ENCODE measurements around the gene RSPO1.
A peak's percentile ranks its signal among the peaks of the same experiment; 100 is the strongest.

Gene RSPO1

DNA sequence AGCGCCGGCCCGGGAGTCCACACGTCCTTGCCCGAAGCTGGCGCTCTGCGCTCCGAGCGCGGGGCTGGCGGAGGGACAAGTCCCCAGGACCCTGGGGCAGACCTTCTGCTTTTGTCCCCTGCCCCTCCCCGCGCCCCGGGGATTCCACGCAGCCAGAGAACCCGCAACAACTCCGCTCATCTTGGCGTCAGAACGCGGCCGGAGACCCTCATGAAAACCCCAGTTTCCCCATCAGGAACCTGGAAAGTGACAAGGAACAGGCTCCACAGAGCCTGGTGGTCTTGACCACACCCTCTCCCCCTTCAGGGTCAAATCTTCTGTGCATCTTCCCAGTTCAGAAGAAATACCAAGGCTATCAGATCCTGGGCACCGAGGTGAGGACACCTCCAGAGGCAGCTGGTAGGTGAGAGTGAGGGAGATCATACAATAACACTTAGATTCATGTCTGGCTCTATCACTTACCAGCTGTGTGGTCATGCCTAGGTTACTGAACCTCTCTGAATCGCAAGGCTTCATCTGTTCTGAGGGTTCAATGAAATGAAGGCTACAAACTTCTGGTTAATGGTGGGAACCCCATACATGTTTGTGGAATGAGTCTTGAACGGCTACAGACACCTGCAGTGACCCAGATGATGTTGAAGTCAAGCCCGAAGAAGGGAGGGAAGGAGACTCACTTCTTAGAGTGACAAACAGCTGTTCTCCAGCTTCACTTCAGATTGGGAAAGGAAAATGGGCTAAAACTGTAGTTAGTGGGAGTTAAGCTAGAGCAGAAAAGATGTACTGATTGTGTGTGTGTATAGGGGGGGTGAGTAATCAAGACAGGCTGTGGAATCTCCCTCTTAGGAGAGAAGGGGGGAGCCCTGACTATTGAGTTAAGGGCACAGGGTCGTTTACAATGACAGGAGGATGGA is 555 bp upstream of the RSPO1 start:
- H3K27ac ChIP-seq (ENCODE audit: low read length) = no peak overlapping the region
- DNase-seq (ENCODE audit: low read depth, low spot score) = no peak
- peak overlapping the region; percentile 44; the same call in 1 of the 2 replicates for H3K4me3 ChIP-seq (ENCODE audit: low read length)
- H3K27me3 ChIP-seq (ENCODE audit: control insufficient read depth, insufficient read depth, low read length) = peaks cover 66% of the 10 kb centered on the region
- H3K36me3 ChIP-seq (ENCODE audit: control insufficient read depth, insufficient read depth, low read length) = no peaks in the 10 kb centered on the region
- H3K9me3 ChIP-seq (ENCODE audit: control insufficient read depth, insufficient read depth, low read length) = no peaks in the 10 kb centered on the region
- no CpG with 5 or more reads among the region's 26 CpGs for WGBS (ENCODE audit: insufficient coverage, insufficient read length)
- H3K4me1 ChIP-seq (ENCODE audit: control insufficient read depth, insufficient read depth, low read length) = no peaks in the 10 kb centered on the region

DNA sequence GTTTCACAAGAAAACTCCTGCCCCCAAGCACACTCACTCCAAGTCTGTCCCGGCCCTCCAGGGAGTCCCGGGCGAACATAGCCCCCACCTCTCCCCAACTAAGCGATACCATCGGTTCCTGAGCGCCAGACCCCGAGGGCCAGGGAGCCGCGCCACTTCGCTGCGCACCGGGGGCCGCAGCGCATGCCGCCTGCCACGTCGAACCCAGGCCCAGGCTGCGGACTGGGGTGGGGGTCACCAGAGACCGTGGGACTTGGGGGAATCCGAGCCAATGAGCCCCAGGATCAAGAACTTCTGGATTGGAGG is 801 bp downstream of the RSPO1 start:
- Histone ChIP-seq H3K4me1 (ENCODE audit: control insufficient read depth, insufficient read depth, low read length) (no peaks in the 10 kb centered on the region), H3K27ac (ENCODE audit: low read length) (no peak overlapping the region), H3K36me3 (ENCODE audit: control insufficient read depth, insufficient read depth, low read length) (no peaks in the 10 kb centered on the region), H3K4me3 (ENCODE audit: low read length) (peak overlapping the region; percentile 16; the same call in 1 of the 2 replicates), H3K27me3 (ENCODE audit: control insufficient read depth, insufficient read depth, low read length) (peaks cover 76% of the 10 kb centered on the region), H3K9me3 (ENCODE audit: control insufficient read depth, insufficient read depth, low read length) (no peaks in the 10 kb centered on the region)
- WGBS (ENCODE audit: insufficient coverage, insufficient read length) = no CpG with 5 or more reads among the region's 20 CpGs
- no peak for DNase-seq (ENCODE audit: low read depth, low spot score)

DNA sequence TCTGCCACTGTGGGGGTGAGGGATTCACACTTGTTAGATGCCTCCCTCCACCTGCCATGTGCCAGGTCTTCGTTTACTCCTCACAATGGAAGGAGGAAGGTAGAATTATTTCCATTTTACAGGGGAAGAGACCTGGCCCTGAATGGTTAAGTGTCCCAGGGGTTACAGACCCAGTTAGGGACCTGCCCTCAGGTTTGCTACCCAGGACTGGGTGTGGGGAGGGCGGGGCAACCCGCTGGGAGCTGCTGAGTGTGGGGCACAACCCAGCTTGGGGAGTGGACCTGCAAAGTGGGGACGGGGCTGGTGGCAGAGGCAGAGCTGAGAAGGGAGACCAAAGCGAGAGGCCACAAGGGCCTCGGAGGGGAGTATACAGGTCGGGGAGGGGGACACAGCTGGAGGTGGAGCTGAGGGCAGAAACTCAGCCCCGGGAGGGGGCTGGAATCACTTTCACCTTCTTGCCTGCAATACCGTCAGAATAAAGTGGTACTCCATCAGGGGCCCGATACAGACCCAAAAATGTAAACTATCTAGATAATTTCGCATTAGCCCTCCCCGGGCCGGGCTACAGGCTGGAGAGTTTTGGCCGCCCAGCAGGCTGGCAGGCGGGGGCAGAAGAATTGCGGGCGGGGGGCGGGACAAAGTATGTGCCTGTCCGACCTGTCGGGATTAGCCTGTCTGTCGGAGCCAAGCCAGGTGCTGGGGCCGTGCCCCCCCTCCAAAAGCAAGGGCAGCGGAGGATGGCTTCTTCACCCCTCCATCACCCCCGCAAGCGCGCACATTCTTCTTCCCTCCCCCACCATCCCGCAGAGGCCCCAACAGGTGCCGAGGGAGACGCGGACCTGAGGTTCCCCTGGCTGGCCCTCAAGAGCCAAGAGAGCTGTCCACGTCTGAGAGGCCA is 1.4 kb downstream of the RSPO1 start:
- no peaks in the 10 kb centered on the region for H3K36me3 ChIP-seq (ENCODE audit: control insufficient read depth, insufficient read depth, low read length)
- no peak for DNase-seq (ENCODE audit: low read depth, low spot score)
- no peaks in the 10 kb centered on the region for H3K4me1 ChIP-seq (ENCODE audit: control insufficient read depth, insufficient read depth, low read length)
- H3K27ac ChIP-seq (ENCODE audit: low read length) = no peak overlapping the region
- peaks cover 76% of the 10 kb centered on the region for H3K27me3 ChIP-seq (ENCODE audit: control insufficient read depth, insufficient read depth, low read length)
- H3K4me3 ChIP-seq (ENCODE audit: low read length) = no peak overlapping the region
- no peaks in the 10 kb centered on the region for H3K9me3 ChIP-seq (ENCODE audit: control insufficient read depth, insufficient read depth, low read length)
- no CpG with 5 or more reads among the region's 31 CpGs for WGBS (ENCODE audit: insufficient coverage, insufficient read length)

DNA sequence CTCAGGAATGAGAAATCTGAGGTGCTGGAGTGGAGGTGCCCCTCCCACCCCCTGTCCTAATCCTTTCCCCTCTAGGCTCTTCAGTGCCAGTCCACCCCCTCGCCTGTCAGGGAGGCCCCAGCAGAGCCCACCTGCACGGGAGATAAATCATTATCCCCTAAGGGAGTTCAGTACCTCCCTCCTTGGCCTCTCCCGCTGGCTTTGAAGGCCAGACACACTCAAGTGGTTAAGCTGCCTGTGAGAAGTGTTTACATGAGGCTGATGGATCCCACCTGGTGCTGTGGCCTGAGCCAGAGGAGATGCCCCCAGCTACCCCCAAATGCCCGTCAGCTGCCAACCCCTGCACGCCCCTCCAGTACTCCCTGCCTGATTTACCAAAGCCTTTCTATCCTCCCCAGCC is 3.7 kb downstream of the RSPO1 start:
- H3K27ac ChIP-seq (ENCODE audit: low read length) = no peak overlapping the region
- no peaks in the 10 kb centered on the region for H3K4me1 ChIP-seq (ENCODE audit: control insufficient read depth, insufficient read depth, low read length)
- no peak overlapping the region for H3K4me3 ChIP-seq (ENCODE audit: low read length)
- no peaks in the 10 kb centered on the region for H3K36me3 ChIP-seq (ENCODE audit: control insufficient read depth, insufficient read depth, low read length)
- DNase-seq (ENCODE audit: low read depth, low spot score) = no peak
- no peaks in the 10 kb centered on the region for H3K9me3 ChIP-seq (ENCODE audit: control insufficient read depth, insufficient read depth, low read length)
- no CpG with 5 or more reads among the region's 5 CpGs for WGBS (ENCODE audit: insufficient coverage, insufficient read length)
- peaks cover 69% of the 10 kb centered on the region for H3K27me3 ChIP-seq (ENCODE audit: control insufficient read depth, insufficient read depth, low read length)

DNA sequence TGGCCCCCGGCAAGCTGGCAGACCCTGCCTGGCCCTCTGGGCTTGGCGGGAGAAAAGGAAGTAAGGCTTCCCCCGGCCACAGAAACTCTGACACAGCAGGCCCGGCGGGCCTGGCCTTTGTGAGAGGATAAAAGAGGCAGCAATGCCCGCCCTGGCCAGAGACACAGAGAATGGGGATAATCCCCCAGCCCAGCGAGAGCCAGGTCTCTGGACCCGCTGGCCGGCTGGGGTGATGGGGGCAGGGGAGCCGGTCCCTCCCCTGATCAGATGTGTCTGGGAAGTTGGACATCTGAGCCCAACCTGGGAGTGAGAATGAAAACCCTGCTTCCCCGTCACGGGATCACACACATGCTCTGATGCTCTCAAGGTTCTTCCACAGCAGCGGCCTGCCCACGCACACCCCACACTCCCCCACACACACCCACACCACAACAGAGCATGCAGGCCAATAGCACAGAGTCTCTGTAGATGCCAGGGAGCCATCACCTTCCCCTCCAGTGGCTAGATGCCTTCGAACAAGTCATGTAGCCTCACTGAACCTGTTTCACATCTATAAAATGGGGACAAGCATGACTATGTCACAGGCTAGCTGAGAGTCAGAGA is 4.2 kb downstream of the RSPO1 start:
- Histone ChIP-seq H3K9me3 (ENCODE audit: control insufficient read depth, insufficient read depth, low read length) (no peaks in the 10 kb centered on the region), H3K4me1 (ENCODE audit: control insufficient read depth, insufficient read depth, low read length) (no peaks in the 10 kb centered on the region), H3K4me3 (ENCODE audit: low read length) (no peak overlapping the region), H3K27ac (ENCODE audit: low read length) (no peak overlapping the region), H3K27me3 (ENCODE audit: control insufficient read depth, insufficient read depth, low read length) (peaks cover 63% of the 10 kb centered on the region), H3K36me3 (ENCODE audit: control insufficient read depth, insufficient read depth, low read length) (no peaks in the 10 kb centered on the region)
- DNase-seq (ENCODE audit: low read depth, low spot score) = no peak
- no CpG with 5 or more reads among the region's 15 CpGs for WGBS (ENCODE audit: insufficient coverage, insufficient read length)

DNA sequence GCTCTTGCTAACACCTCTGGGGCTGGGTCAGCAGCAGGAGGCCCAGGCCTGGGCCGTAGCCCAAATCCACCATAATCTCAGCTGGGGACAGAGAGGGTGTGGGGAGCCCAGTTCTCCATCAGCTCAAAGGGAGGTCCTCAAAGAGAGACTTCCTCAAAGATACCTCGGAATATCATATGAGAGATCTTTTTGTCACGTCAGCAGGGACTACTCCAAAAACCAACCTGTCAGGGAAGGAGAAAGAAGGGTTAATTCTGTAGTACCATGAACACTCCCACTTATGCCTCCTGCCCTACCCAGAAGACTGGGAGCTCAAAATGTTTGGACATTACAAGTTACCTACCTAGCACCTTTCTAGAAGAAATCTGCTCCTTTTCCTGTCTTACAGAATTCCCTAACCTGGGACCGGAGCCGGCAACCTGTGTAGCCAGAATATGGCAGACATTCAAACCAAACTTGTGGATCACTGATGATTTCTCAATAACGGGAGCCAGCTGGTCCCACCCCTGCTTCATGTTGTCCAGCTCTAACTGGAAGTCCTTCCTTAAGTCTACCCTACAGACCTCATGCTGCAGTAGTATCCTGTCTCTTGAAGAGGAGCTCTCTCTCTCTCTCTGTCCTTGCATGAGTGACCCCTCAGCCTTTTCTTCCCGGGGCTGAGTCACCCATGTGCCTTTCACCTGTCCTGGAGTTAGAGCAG is 4.8 kb downstream of the RSPO1 start:
- DNase-seq (ENCODE audit: low read depth, low spot score) = no peak
- Histone ChIP-seq H3K4me3 (ENCODE audit: low read length) (no peak overlapping the region), H3K27ac (ENCODE audit: low read length) (no peak overlapping the region), H3K27me3 (ENCODE audit: control insufficient read depth, insufficient read depth, low read length) (peaks cover 57% of the 10 kb centered on the region), H3K9me3 (ENCODE audit: control insufficient read depth, insufficient read depth, low read length) (no peaks in the 10 kb centered on the region), H3K4me1 (ENCODE audit: control insufficient read depth, insufficient read depth, low read length) (no peaks in the 10 kb centered on the region), H3K36me3 (ENCODE audit: control insufficient read depth, insufficient read depth, low read length) (no peaks in the 10 kb centered on the region)
- no CpG with 5 or more reads among the region's 7 CpGs for WGBS (ENCODE audit: insufficient coverage, insufficient read length)

DNA sequence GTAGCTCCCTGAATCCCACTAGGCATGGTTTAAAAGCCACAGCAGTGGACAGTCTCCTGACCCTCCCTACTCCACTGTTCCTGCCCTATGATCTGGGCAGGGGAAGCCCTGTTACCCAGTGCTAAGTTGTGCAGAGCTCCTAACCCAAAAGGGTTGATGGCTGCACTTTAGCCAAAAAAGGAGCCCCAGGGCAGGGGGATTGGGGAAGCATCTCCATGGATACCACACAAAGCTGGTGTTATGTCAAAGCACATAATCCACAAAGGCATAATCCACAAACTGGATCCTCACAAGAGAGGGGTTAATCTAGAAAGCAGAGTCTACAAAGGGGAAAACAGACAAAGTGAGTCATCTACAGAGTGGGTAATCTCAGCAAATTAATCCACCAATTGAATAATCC is 5.7 kb downstream of the RSPO1 start:
- H3K27ac ChIP-seq (ENCODE audit: low read length) = no peak overlapping the region
- H3K9me3 ChIP-seq (ENCODE audit: control insufficient read depth, insufficient read depth, low read length) = no peaks in the 10 kb centered on the region
- no peak overlapping the region for H3K4me3 ChIP-seq (ENCODE audit: low read length)
- H3K36me3 ChIP-seq (ENCODE audit: control insufficient read depth, insufficient read depth, low read length) = no peaks in the 10 kb centered on the region
- no peak for DNase-seq (ENCODE audit: low read depth, low spot score)
- H3K4me1 ChIP-seq (ENCODE audit: control insufficient read depth, insufficient read depth, low read length) = no peaks in the 10 kb centered on the region
- peaks cover 48% of the 10 kb centered on the region for H3K27me3 ChIP-seq (ENCODE audit: control insufficient read depth, insufficient read depth, low read length)

DNA sequence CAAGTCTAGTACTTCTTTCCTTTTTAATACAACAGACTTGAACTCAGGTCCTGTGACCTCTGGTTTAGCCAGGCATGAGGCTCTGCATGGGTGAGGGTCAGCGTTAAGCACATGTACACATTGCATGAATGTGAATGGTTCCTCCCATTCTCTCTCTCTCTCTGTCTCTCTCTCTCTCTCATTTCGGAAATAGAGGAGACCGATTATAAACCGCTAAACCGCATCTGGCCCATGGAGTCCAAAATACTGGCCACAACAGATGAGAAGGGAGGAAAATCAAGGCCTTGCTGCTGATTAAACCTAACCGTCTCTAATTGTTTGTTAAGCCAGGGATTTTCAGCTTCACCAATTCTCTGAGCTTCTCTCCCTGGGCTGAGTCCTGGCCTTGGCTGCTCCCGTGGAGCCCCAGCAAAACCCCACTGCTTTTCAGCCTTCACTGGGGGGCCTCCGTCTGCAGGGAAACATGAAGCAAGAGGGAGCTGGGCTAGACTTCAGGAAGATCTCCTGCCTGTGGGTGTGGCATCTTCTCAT is 6.6 kb downstream of the RSPO1 start:
- no peak overlapping the region for H3K4me3 ChIP-seq (ENCODE audit: low read length)
- no peak overlapping the region for H3K27ac ChIP-seq (ENCODE audit: low read length)
- H3K9me3 ChIP-seq (ENCODE audit: control insufficient read depth, insufficient read depth, low read length) = no peaks in the 10 kb centered on the region
- peaks cover 39% of the 10 kb centered on the region for H3K27me3 ChIP-seq (ENCODE audit: control insufficient read depth, insufficient read depth, low read length)
- no peaks in the 10 kb centered on the region for H3K36me3 ChIP-seq (ENCODE audit: control insufficient read depth, insufficient read depth, low read length)
- DNase-seq (ENCODE audit: low read depth, low spot score) = no peak
- no peaks in the 10 kb centered on the region for H3K4me1 ChIP-seq (ENCODE audit: control insufficient read depth, insufficient read depth, low read length)
- WGBS (ENCODE audit: insufficient coverage, insufficient read length) = no CpG with 5 or more reads among the region's 8 CpGs

DNA sequence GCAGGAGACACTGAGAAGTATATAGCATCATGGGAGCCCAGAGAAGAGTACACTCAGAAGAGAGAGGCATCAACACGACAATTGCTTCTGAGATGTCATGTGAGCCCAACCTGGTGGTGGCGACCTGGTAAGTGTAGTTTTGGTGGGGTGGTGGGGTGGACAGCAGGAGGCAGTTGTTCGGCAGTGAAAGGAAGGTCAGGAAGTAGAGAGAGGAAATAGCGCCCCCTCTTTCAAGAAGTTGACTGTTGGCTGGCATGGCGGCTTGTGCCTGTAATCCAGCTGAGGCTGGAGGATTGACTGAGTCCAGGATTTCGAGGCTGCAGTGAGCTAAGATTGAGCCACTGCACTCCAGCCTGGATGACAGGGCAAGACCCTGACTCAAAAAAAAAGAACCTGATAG is 12.6 kb downstream of the RSPO1 start:
- no CpG with 5 or more reads among the region's 6 CpGs for WGBS (ENCODE audit: insufficient coverage, insufficient read length)
- H3K27me3 ChIP-seq (ENCODE audit: control insufficient read depth, insufficient read depth, low read length) = peaks cover 3% of the 10 kb centered on the region; the same call in 1 of the 2 replicates
- H3K9me3 ChIP-seq (ENCODE audit: control insufficient read depth, insufficient read depth, low read length) = no peaks in the 10 kb centered on the region
- H3K4me3 ChIP-seq (ENCODE audit: low read length) = no peak overlapping the region
- peak; percentile 16 for DNase-seq (ENCODE audit: low read depth, low spot score)
- no peaks in the 10 kb centered on the region for H3K36me3 ChIP-seq (ENCODE audit: control insufficient read depth, insufficient read depth, low read length)
- no peak overlapping the region for H3K27ac ChIP-seq (ENCODE audit: low read length)
- H3K4me1 ChIP-seq (ENCODE audit: control insufficient read depth, insufficient read depth, low read length) = no peaks in the 10 kb centered on the region

All from iPS DF 6.9 (cell line).